ENCODE measurements around the gene IP6K3.

The IP6K3 gene

GRCh38 chr6:33672808-33673207 is 73.9 kb downstream of the IP6K3 start:
- DNase-seq (ENCODE audit: low spot score), result peak; percentile 97

GRCh38 chr6:33671744-33672072 is 75.0 kb downstream of the IP6K3 start:
- DNase-seq (ENCODE audit: low spot score), result no peak
